HepG2 (cell line): ENCODE measurements around the gene NPW. TPM values are rescaled to one million over a fixed set of nuclear protein-coding genes. Genes with fewer than 3 reads are reported as not detected.

ENCODE experiments used
- EHMT2 ChIP-seq: fragments of 200-600 bp; sonication (generic); IDR thresholded peaks from 2 replicates; pipeline ENCODE4 v1.7.0; 2017; ENCODE audit warnings: antibody characterized with exemption, low read depth, low read length, borderline replicate concordance
- FOXA3 ChIP-seq: IDR thresholded peaks from 2 replicates; pipeline ENCODE4 v1.6.1; 2016; ENCODE audit warnings: missing genetic modification reagents, missing compliant biosample characterization
- PPARG ChIP-seq: conservative IDR thresholded peaks from 2 replicates; pipeline ENCODE4 v1.6.1; 2016; ENCODE audit warnings: missing biosample characterization, missing genetic modification reagents
- SKI ChIP-seq: fragments of 450-650 bp; IDR thresholded peaks from one replicate; pipeline ENCODE4 v1.6.1; 2018; ENCODE audit warnings: mild to moderate bottlenecking; ENCODE audit not compliant: partially characterized antibody
- ZMYM4 ChIP-seq: sonication (generic); formaldehyde crosslinking; IDR thresholded peaks from 2 replicates; pipeline ENCODE4 v1.8.1; 2023; ENCODE audit warnings: mild to moderate bottlenecking, missing genetic modification reagents
- ZNF138 ChIP-seq: sonication (generic); formaldehyde crosslinking; IDR thresholded peaks from 2 replicates; pipeline ENCODE4 v1.5.0; 2020; ENCODE audit warnings: mild to moderate bottlenecking, low read depth, missing genetic modification reagents
- ZNF451 ChIP-seq: sonication (generic); formaldehyde crosslinking; IDR thresholded peaks from 2 replicates; pipeline ENCODE4 v1.5.0; 2020; ENCODE audit warnings: mild to moderate bottlenecking, missing genetic modification reagents
- ZNF556 ChIP-seq: sonication (generic); formaldehyde crosslinking; IDR thresholded peaks from 2 replicates; pipeline ENCODE4 v1.4.0; 2020; ENCODE audit warnings: mild to moderate bottlenecking, missing genetic modification reagents, borderline replicate concordance
- ZNF792 ChIP-seq: IDR thresholded peaks from 2 replicates; pipeline ENCODE4 v1.6.1; 2016
- ZNF878 ChIP-seq: sonication (generic); formaldehyde crosslinking; IDR thresholded peaks from 2 replicates; pipeline ENCODE4 v1.8.1; 2023; ENCODE audit warnings: mild to moderate bottlenecking, missing genetic modification reagents, moderate library complexity
- polyA plus RNA-seq, 8 experiments: library from polyadenylated mRNA; depleted of rRNA in 3 of 8; stranded (reverse) in 7 of 8; unstranded in 1 of 8; fragments of >200 nt; fragmentation: Illumina TruSeq in 4 of 8; extraction: Trizol in 4 of 8; gene quantifications; 2 replicates each; pipeline versions ENCODE4 v1.2.1 to v1.2.3, GENCODE V29; 2011 to 2016; ENCODE audit warnings: low read depth in 4 of 8, missing spikeins in 1 of 8, mixed read lengths in 1 of 8; ENCODE audit not compliant: insufficient read depth in 1 of 8
- total RNA-seq, 5 experiments: library from RNA; depleted of rRNA; stranded (reverse); fragments of >200 nt; fragmentation: Illumina TruSeq; extraction: Trizol; gene quantifications; 2 replicates each; pipeline ENCODE4 v1.2.3, GENCODE V29; 2016; ENCODE audit warnings: low read depth in 1 of 5
- TF ChIP-seq, protein P1 (sequence below): sonication (generic); formaldehyde crosslinking; IDR thresholded peaks from 2 replicates; pipeline ENCODE4 v1.5.1; 2020; ENCODE audit warnings: missing genetic modification reagents, mild to moderate bottlenecking, borderline replicate concordance
- TF ChIP-seq, protein P2 (sequence below): IDR thresholded peaks from 2 replicates; pipeline ENCODE4 v1.4.0; 2020; ENCODE audit warnings: mild to moderate bottlenecking, missing genetic modification reagents
- TF ChIP-seq, protein P3 (sequence below): sonication (generic); formaldehyde crosslinking; IDR thresholded peaks from 2 replicates; pipeline ENCODE4 v1.5.1; 2020; ENCODE audit warnings: mild to moderate bottlenecking, moderate library complexity, missing genetic modification reagents

The NPW gene
- total and polyA plus RNA-seq, 2 of the 13 experiments (the other 11 are each of a cell fraction or from before 2014, with no cell fraction given), result 0.24 to 0.97 TPM

DNA sequence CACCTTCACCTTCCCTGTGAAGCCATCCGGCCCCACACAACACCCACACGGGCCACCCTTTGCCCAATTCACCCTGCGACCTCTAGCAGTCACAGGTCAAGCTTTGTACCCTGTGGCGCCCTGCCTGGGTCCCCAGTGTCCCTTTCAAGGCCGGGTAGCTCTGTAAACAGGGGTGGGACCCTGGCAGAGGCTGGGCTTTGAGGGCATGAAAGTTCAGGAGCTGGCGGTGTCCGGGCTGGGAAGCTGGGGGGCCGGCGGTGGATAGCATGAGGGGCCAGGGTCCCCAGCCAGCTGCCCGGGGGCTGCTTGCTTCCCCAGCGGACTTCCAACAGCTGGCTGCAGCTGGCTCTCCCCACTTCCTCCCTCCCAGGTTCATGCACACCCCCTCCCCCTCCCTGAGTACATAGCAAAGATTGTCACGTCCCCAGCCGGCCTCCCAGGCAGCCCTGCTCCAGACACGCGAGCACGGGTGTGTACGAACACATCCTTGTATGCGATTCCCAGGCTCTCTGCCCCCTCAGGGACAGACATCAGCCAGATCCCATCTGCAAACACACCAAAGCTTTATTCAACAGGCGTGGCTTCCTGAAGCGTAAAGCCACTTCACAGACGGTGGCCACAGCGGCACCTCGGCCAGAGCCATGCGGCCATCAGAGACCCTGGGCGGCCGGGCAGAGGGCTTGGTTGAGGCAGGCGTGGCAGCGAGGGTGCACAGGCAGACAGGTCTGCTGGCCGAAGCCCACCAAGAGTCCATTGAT, 19.9 kb downstream of the NPW start (continued):
- TF ChIP-seq SKI (peak; percentile 93), EHMT2 (no peak), ZMYM4 (CRISPR knock-in tag) (peak; percentile 10; the same call in 1 of the 2 replicates), ZNF792 (CRISPR knock-in tag) (peak; percentile 66), ZNF878 (CRISPR knock-in tag) (peak; percentile 48; the same call in 1 of the 2 replicates), ZNF451 (CRISPR knock-in tag) (no peak), ZNF138 (CRISPR knock-in tag) (no peak), PPARG (peak; percentile 93), FOXA3 (CRISPR knock-in tag) (peak; percentile 80), ZNF556 (CRISPR knock-in tag) (peak; percentile 79; the same call in 1 of the 2 replicates)
- TF ChIP-seq, protein P1, sequence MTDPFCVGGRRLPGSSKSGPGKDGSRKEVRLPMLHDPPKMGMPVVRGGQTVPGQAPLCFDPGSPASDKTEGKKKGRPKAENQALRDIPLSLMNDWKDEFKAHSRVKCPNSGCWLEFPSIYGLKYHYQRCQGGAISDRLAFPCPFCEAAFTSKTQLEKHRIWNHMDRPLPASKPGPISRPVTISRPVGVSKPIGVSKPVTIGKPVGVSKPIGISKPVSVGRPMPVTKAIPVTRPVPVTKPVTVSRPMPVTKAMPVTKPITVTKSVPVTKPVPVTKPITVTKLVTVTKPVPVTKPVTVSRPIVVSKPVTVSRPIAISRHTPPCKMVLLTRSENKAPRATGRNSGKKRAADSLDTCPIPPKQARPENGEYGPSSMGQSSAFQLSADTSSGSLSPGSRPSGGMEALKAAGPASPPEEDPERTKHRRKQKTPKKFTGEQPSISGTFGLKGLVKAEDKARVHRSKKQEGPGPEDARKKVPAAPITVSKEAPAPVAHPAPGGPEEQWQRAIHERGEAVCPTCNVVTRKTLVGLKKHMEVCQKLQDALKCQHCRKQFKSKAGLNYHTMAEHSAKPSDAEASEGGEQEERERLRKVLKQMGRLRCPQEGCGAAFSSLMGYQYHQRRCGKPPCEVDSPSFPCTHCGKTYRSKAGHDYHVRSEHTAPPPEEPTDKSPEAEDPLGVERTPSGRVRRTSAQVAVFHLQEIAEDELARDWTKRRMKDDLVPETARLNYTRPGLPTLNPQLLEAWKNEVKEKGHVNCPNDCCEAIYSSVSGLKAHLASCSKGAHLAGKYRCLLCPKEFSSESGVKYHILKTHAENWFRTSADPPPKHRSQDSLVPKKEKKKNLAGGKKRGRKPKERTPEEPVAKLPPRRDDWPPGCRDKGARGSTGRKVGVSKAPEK (CRISPR knock-in tag), result 0 out of 2 replicates have a peak, but pooled peaks have one; percentile 74
- TF ChIP-seq, protein P2, sequence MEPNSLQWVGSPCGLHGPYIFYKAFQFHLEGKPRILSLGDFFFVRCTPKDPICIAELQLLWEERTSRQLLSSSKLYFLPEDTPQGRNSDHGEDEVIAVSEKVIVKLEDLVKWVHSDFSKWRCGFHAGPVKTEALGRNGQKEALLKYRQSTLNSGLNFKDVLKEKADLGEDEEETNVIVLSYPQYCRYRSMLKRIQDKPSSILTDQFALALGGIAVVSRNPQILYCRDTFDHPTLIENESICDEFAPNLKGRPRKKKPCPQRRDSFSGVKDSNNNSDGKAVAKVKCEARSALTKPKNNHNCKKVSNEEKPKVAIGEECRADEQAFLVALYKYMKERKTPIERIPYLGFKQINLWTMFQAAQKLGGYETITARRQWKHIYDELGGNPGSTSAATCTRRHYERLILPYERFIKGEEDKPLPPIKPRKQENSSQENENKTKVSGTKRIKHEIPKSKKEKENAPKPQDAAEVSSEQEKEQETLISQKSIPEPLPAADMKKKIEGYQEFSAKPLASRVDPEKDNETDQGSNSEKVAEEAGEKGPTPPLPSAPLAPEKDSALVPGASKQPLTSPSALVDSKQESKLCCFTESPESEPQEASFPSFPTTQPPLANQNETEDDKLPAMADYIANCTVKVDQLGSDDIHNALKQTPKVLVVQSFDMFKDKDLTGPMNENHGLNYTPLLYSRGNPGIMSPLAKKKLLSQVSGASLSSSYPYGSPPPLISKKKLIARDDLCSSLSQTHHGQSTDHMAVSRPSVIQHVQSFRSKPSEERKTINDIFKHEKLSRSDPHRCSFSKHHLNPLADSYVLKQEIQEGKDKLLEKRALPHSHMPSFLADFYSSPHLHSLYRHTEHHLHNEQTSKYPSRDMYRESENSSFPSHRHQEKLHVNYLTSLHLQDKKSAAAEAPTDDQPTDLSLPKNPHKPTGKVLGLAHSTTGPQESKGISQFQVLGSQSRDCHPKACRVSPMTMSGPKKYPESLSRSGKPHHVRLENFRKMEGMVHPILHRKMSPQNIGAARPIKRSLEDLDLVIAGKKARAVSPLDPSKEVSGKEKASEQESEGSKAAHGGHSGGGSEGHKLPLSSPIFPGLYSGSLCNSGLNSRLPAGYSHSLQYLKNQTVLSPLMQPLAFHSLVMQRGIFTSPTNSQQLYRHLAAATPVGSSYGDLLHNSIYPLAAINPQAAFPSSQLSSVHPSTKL, result peak; percentile 81
- TF ChIP-seq, protein P3, sequence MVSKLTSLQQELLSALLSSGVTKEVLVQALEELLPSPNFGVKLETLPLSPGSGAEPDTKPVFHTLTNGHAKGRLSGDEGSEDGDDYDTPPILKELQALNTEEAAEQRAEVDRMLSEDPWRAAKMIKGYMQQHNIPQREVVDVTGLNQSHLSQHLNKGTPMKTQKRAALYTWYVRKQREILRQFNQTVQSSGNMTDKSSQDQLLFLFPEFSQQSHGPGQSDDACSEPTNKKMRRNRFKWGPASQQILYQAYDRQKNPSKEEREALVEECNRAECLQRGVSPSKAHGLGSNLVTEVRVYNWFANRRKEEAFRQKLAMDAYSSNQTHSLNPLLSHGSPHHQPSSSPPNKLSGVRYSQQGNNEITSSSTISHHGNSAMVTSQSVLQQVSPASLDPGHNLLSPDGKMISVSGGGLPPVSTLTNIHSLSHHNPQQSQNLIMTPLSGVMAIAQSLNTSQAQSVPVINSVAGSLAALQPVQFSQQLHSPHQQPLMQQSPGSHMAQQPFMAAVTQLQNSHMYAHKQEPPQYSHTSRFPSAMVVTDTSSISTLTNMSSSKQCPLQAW (CRISPR knock-in tag), result peak; percentile 88
